ENCODE data around the gene MAP3K19. TPM values are rescaled to one million over a fixed set of nuclear protein-coding genes. Genes with fewer than 3 reads are reported as not detected.

Gene MAP3K19
- total and polyA plus RNA-seq, 2 donors = not detected

GRCh38 chr2:134954065-134954464, 93.2 kb downstream of the MAP3K19 start:
- WGBS = 95% methylated on average over 5 of the region's 5 CpGs
- DNase-seq (ENCODE audit: extremely low spot score) = no peak
- Histone ChIP-seq H3K4me1 (ENCODE audit: insufficient read depth) (peaks cover 2% of the 10 kb centered on the region), H3K4me3 (ENCODE audit: low read depth, low read length) (no peak overlapping the region), H3K36me3 (ENCODE audit: insufficient read depth) (peaks cover 1% of the 10 kb centered on the region), H3K27ac (ENCODE audit: low read depth) (no peak overlapping the region)

GRCh38 chr2:134952608-134953007, 94.6 kb downstream of the MAP3K19 start:
- Histone ChIP-seq H3K4me1 (ENCODE audit: insufficient read depth) (no peaks in the 10 kb centered on the region), H3K36me3 (ENCODE audit: insufficient read depth) (peaks cover 1% of the 10 kb centered on the region), H3K27ac (ENCODE audit: low read depth) (no peak overlapping the region), H3K4me3 (ENCODE audit: low read depth, low read length) (no peak overlapping the region)
- 92% methylated on average over 3 of the region's 3 CpGs for WGBS
- DNase-seq (ENCODE audit: extremely low spot score) = no peak

- peaks cover 1% of the 10 kb centered on the region for H3K36me3 ChIP-seq (ENCODE audit: insufficient read depth)
- no peak for DNase-seq (ENCODE audit: extremely low spot score)
- no peak overlapping the region for H3K4me3 ChIP-seq (ENCODE audit: low read depth, low read length)
- no peaks in the 10 kb centered on the region for H3K4me1 ChIP-seq (ENCODE audit: insufficient read depth)
- WGBS = 79% methylated on average over 2 of the region's 2 CpGs
- no peak overlapping the region for H3K27ac ChIP-seq (ENCODE audit: low read depth)
These were observed 96.4 kb downstream of the MAP3K19 start for GRCh38 chr2:134950886-134951285.

GRCh38 chr2:134949981-134950708, 97.1 kb downstream of the MAP3K19 start:
- Histone ChIP-seq H3K36me3 (ENCODE audit: insufficient read depth) (peaks cover 1% of the 10 kb centered on the region), H3K4me1 (ENCODE audit: insufficient read depth) (no peaks in the 10 kb centered on the region), H3K27ac (ENCODE audit: low read depth) (no peak overlapping the region), H3K4me3 (ENCODE audit: low read depth, low read length) (no peak overlapping the region)
- 90% methylated on average over 7 of the region's 7 CpGs for WGBS
- no peak for DNase-seq (ENCODE audit: extremely low spot score)

GRCh38 chr2:134946073-134946472, 101.2 kb downstream of the MAP3K19 start:
- WGBS = 85% methylated on average over 6 of the region's 6 CpGs

GRCh38 chr2:134944975-134945374, 102.3 kb downstream of the MAP3K19 start:
- Histone ChIP-seq H3K4me3 (ENCODE audit: low read depth, low read length) (no peak overlapping the region), H3K4me1 (ENCODE audit: insufficient read depth) (no peaks in the 10 kb centered on the region), H3K36me3 (ENCODE audit: insufficient read depth) (peaks cover 4% of the 10 kb centered on the region), H3K27ac (ENCODE audit: low read depth) (no peak overlapping the region)
- 61% methylated on average over 1 of the region's 1 CpG for WGBS
- DNase-seq (ENCODE audit: extremely low spot score) = no peak

More at GRCh38 chr2:134946073-134946472, 101.2 kb downstream of the MAP3K19 start:
- no peak for DNase-seq (ENCODE audit: extremely low spot score)
- no peaks in the 10 kb centered on the region for H3K4me1 ChIP-seq (ENCODE audit: insufficient read depth)
- peaks cover 1% of the 10 kb centered on the region for H3K36me3 ChIP-seq (ENCODE audit: insufficient read depth)
- H3K4me3 ChIP-seq (ENCODE audit: low read depth, low read length) = no peak overlapping the region
- no peak overlapping the region for H3K27ac ChIP-seq (ENCODE audit: low read depth)

- Histone ChIP-seq H3K4me1 (ENCODE audit: insufficient read depth) (no peaks in the 10 kb centered on the region), H3K36me3 (ENCODE audit: insufficient read depth) (peaks cover 2% of the 10 kb centered on the region), H3K27ac (ENCODE audit: low read depth) (no peak overlapping the region), H3K4me3 (ENCODE audit: low read depth, low read length) (no peak overlapping the region)
- WGBS = 84% methylated on average over 2 of the region's 2 CpGs
- no peak for DNase-seq (ENCODE audit: extremely low spot score)
These were observed 103.7 kb downstream of the MAP3K19 start for GRCh38 chr2:134943540-134943939.

GRCh38 chr2:134936691-134937090, 110.6 kb downstream of the MAP3K19 start:
- H3K4me1 ChIP-seq (ENCODE audit: insufficient read depth) = peaks cover 2% of the 10 kb centered on the region

GRCh38 chr2:134934641-134935040, 112.6 kb downstream of the MAP3K19 start:
- no peak for DNase-seq (ENCODE audit: extremely low spot score)
- no peak overlapping the region for H3K4me3 ChIP-seq (ENCODE audit: low read depth, low read length)
- no peaks in the 10 kb centered on the region for H3K36me3 ChIP-seq (ENCODE audit: insufficient read depth)
- 36% methylated on average over 1 of the region's 1 CpG for WGBS
- H3K4me1 ChIP-seq (ENCODE audit: insufficient read depth) = peaks cover 2% of the 10 kb centered on the region
- H3K27ac ChIP-seq (ENCODE audit: low read depth) = no peak overlapping the region

More at GRCh38 chr2:134936691-134937090, 110.6 kb downstream of the MAP3K19 start:
- Histone ChIP-seq H3K36me3 (ENCODE audit: insufficient read depth) (peaks cover 2% of the 10 kb centered on the region), H3K4me3 (ENCODE audit: low read depth, low read length) (no peak overlapping the region), H3K27ac (ENCODE audit: low read depth) (no peak overlapping the region)
- 78% methylated on average over 4 of the region's 4 CpGs for WGBS
- DNase-seq (ENCODE audit: extremely low spot score) = peak; percentile 47

GRCh38 chr2:134934150-134934549, 113.1 kb downstream of the MAP3K19 start:
- no peaks in the 10 kb centered on the region for H3K36me3 ChIP-seq (ENCODE audit: insufficient read depth)
- peaks cover 2% of the 10 kb centered on the region for H3K4me1 ChIP-seq (ENCODE audit: insufficient read depth)
- DNase-seq (ENCODE audit: extremely low spot score) = no peak
- no peak overlapping the region for H3K27ac ChIP-seq (ENCODE audit: low read depth)
- no peak overlapping the region for H3K4me3 ChIP-seq (ENCODE audit: low read depth, low read length)
- 47% methylated on average over 2 of the region's 2 CpGs for WGBS

- WGBS = 95% methylated on average over 1 of the region's 1 CpG
- Histone ChIP-seq H3K36me3 (ENCODE audit: insufficient read depth) (no peaks in the 10 kb centered on the region), H3K4me3 (ENCODE audit: low read depth, low read length) (no peak overlapping the region), H3K4me1 (ENCODE audit: insufficient read depth) (peaks cover 2% of the 10 kb centered on the region), H3K27ac (ENCODE audit: low read depth) (no peak overlapping the region)
- DNase-seq (ENCODE audit: extremely low spot score) = no peak
These were observed 113.5 kb downstream of the MAP3K19 start for GRCh38 chr2:134933732-134934131.

- no peak overlapping the region for H3K4me3 ChIP-seq (ENCODE audit: low read depth, low read length)
- DNase-seq (ENCODE audit: extremely low spot score) = no peak
- peak overlapping the region; percentile 56 for H3K27ac ChIP-seq (ENCODE audit: low read depth)
- H3K36me3 ChIP-seq (ENCODE audit: insufficient read depth) = no peaks in the 10 kb centered on the region
- H3K4me1 ChIP-seq (ENCODE audit: insufficient read depth) = peaks cover 2% of the 10 kb centered on the region
- 91% methylated on average over 3 of the region's 3 CpGs for WGBS
These were observed 114.3 kb downstream of the MAP3K19 start for GRCh38 chr2:134932864-134933526.

- 63% methylated on average over 3 of the region's 3 CpGs for WGBS
- Histone ChIP-seq H3K4me1 (ENCODE audit: insufficient read depth) (peaks cover 4% of the 10 kb centered on the region), H3K27ac (ENCODE audit: low read depth) (no peak overlapping the region), H3K36me3 (ENCODE audit: insufficient read depth) (no peaks in the 10 kb centered on the region), H3K4me3 (ENCODE audit: low read depth, low read length) (no peak overlapping the region)
- DNase-seq (ENCODE audit: extremely low spot score) = no peak
These were observed 120.1 kb downstream of the MAP3K19 start for GRCh38 chr2:134927195-134927594.

- Histone ChIP-seq H3K27ac (ENCODE audit: low read depth) (no peak overlapping the region), H3K4me3 (ENCODE audit: low read depth, low read length) (no peak overlapping the region), H3K36me3 (ENCODE audit: insufficient read depth) (no peaks in the 10 kb centered on the region), H3K4me1 (ENCODE audit: insufficient read depth) (peaks cover 4% of the 10 kb centered on the region)
- WGBS = 73% methylated on average over 3 of the region's 3 CpGs
- DNase-seq (ENCODE audit: extremely low spot score) = no peak
These were observed 120.9 kb downstream of the MAP3K19 start for GRCh38 chr2:134926231-134926931.
